ENCODE measurements around the gene COG1.

DNA sequence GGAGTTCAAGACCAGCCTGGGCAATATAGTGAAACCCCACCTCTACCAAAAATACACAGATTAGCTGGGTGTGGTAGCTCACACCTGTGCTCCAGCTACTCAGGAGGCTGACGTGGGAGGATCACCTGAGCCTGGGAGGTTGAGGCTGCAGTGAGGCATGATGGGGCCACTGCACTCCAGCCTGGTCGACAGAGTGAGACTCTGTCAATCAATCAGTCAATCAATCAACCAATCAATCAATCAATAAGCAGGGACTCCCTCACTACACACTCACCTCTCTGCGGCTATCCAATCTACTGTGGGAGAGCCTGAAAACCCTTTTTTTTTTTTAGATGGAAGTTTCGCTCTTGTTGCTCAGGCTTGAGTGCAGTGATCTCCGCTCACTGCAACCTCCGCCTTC lies 37.2 kb downstream of the COG1 start:
- TF ChIP-seq EP300 (IDR thresholded peaks at IDR 0.05; ENCODE audit: borderline replicate concordance in 1 of 2, low read depth in 1 of 2, low read length in 1 of 2): no peak
- TF ChIP-seq POLR2AphosphoS5 (IDR thresholded peaks at IDR 0.05; ENCODE audit: low read depth, low read length): no peak
- TF ChIP-seq TCF12 (IDR thresholded peaks at IDR 0.05): no peak
- TF ChIP-seq SIN3A (IDR thresholded peaks at IDR 0.05; ENCODE audit: borderline replicate concordance, low read depth, low read length): no peak
- no peak for TF ChIP-seq REST (IDR thresholded peaks at IDR 0.05; ENCODE audit: low read depth, low read length)
- no peak for TF ChIP-seq ZBTB33 (IDR thresholded peaks at IDR 0.05; ENCODE audit: borderline replicate concordance, low read depth)
- no peak for TF ChIP-seq CTCF (IDR thresholded peaks at IDR 0.05)
